T47D (cell line): ENCODE data around the gene EWSR1.

Experiments
- DNase-seq, 2 experiments: peaks; one replicate each; pipeline versions ENCODE4 v3.0.0 to v3.0.0-alpha.2; 2011 to 2012; ENCODE audit warnings: low read depth in 1 of 2, low spot score in 1 of 2
- JUND ChIP-seq: IDR thresholded peaks from 2 replicates; pipeline ENCODE4 v1.6.1; 2012; ENCODE audit warnings: low read depth
- in situ Hi-C: cut with HindIII; loops from 2 replicates; pipeline ENCODE4 v1.10.0; 2016; ENCODE audit warnings: low sequenced_read_pairs, low pct_unique_long_range_greater_than_20kb

EWSR1 gene

GRCh38 chr22:29326481-29326880 is 58.4 kb downstream of the EWSR1 start:
- in situ Hi-C loops = no loop called here
- TF ChIP-seq JUND = no peak
- DNase-seq = no peak

GRCh38 chr22:29327089-29327764 is 59.2 kb downstream of the EWSR1 start:
- no peak for TF ChIP-seq JUND
- no peak for DNase-seq
- in situ Hi-C loops = no loop called here

GRCh38 chr22:29328055-29328454 is 60.0 kb downstream of the EWSR1 start:
- in situ Hi-C loops = no loop called here
- no peak for DNase-seq
- no peak for TF ChIP-seq JUND

- in situ Hi-C loops = no loop called here
- no peak for DNase-seq
- no peak for TF ChIP-seq JUND
Measured at GRCh38 chr22:29328566-29329500, 60.8 kb downstream of the EWSR1 start.

- in situ Hi-C loops = no loop called here
- no peak for TF ChIP-seq JUND
- DNase-seq = no peak
Measured at GRCh38 chr22:29329581-29329980, 61.5 kb downstream of the EWSR1 start.

GRCh38 chr22:29330291-29330690 is 62.2 kb downstream of the EWSR1 start:
- in situ Hi-C loops = no loop called here
- no peak for DNase-seq
- TF ChIP-seq JUND = no peak

GRCh38 chr22:29330753-29331152 is 62.7 kb downstream of the EWSR1 start:
- TF ChIP-seq JUND = no peak
- DNase-seq = no peak
- in situ Hi-C loops = no loop called here

GRCh38 chr22:29331213-29331612 is 63.1 kb downstream of the EWSR1 start:
- TF ChIP-seq JUND = no peak
- DNase-seq = no peak
- in situ Hi-C loops = no loop called here

- in situ Hi-C loops = no loop called here
- no peak for TF ChIP-seq JUND
- no peak for DNase-seq
Measured at GRCh38 chr22:29331658-29332300, 63.7 kb downstream of the EWSR1 start.

- no peak for TF ChIP-seq JUND
- no peak for DNase-seq
- in situ Hi-C loops = no loop called here
Measured at GRCh38 chr22:29332886-29333496, 64.9 kb downstream of the EWSR1 start.

- in situ Hi-C loops = no loop called here
Measured at GRCh38 chr22:29334148-29334547, 66.1 kb downstream of the EWSR1 start.

GRCh38 chr22:29334696-29335344 is 66.8 kb downstream of the EWSR1 start:
- in situ Hi-C loops = no loop called here
- peak in 1 of 2 experiments; percentile 90 for DNase-seq
- TF ChIP-seq JUND = no peak

More at GRCh38 chr22:29334148-29334547, 66.1 kb downstream of the EWSR1 start:
- TF ChIP-seq JUND = no peak
- DNase-seq = no peak
